HEK293 (cell line): ENCODE measurements around the gene CCDC87.
A peak's percentile ranks its signal among the peaks of the same experiment; 100 is the strongest.
"Not testable (repeated sequence)": the region's sequence is repeated elsewhere in the genome, so short reads cannot be mapped to it uniquely, and the experiment has no call there.

Experiments used
- CTCF ChIA-PET: fragments of 350-600 bp; formaldehyde crosslinking; extraction: SDS; loops from one replicate; lab custom pipeline; 2021; ENCODE audit warnings: antibody characterized with exemption; lab: Yijun Ruan, JAX
- POLR2A ChIA-PET: fragments of 300-600 bp; formaldehyde crosslinking; extraction: SDS; loops from one replicate; lab custom pipeline; 2020; ENCODE audit warnings: antibody characterized with exemption, inconsistent platforms; lab: Yijun Ruan, JAX
- H3K27ac ChIP-seq: fragments of 200-500 bp; sonication (Bioruptor generic); 2 replicates; pipeline ENCODE4 v1.5.1; 2014; ENCODE audit warnings: low read depth, low read length, control low read depth, inconsistent platforms; ENCODE audit errors: extremely low read depth
- H3K36me3 ChIP-seq, 2 experiments: fragments of 200-500 bp in 1 of 2; sonication (Bioruptor generic) in 1 of 2; 1 replicate in 1 of 2; 2 replicates in 1 of 2; pipeline ENCODE4 v1.5.1; 2014 to 2017; ENCODE audit warnings: inconsistent platforms in 2 of 2, low read length in 2 of 2; ENCODE audit not compliant: control insufficient read depth in 2 of 2, insufficient read depth in 1 of 2
- H3K4me1 ChIP-seq: fragments of 200-500 bp; sonication (Bioruptor generic); 2 replicates; pipeline ENCODE4 v1.5.1; 2014; ENCODE audit warnings: mild to moderate bottlenecking, low read length, inconsistent platforms; ENCODE audit not compliant: control insufficient read depth, insufficient read depth
- H3K4me3 ChIP-seq: 2 replicates; pipeline ENCODE4 v1.5.1; 2011; ENCODE audit warnings: low read depth, mild to moderate bottlenecking, control low read depth, low read length, moderate library complexity
- H3K9me3 ChIP-seq: fragments of 200-500 bp; sonication (Bioruptor generic); 2 replicates; pipeline ENCODE4 v1.5.1; 2014; ENCODE audit warnings: low read depth, low read length, inconsistent platforms; ENCODE audit not compliant: control insufficient read depth, insufficient read depth
- FEZF1 ChIP-seq: fragments of 450-650 bp; formaldehyde crosslinking; IDR thresholded peaks from 2 replicates; pipeline ENCODE4 v1.5.1; 2016; ENCODE audit warnings: missing biosample characterization, missing genetic modification characterization
- GLIS1 ChIP-seq: fragments of 450-650 bp; formaldehyde crosslinking; IDR thresholded peaks from 2 replicates; pipeline ENCODE4 v1.5.1; 2016; ENCODE audit warnings: missing biosample characterization, missing genetic modification characterization
- KLF16 ChIP-seq: fragments of 450-650 bp; formaldehyde crosslinking; IDR thresholded peaks from 2 replicates; pipeline ENCODE4 v1.5.1; 2017; ENCODE audit warnings: missing biosample characterization, missing genetic modification characterization
- KLF8 ChIP-seq: fragments of 450-650 bp; formaldehyde crosslinking; IDR thresholded peaks from 2 replicates; pipeline ENCODE4 v1.5.1; 2016; ENCODE audit warnings: missing biosample characterization, missing genetic modification characterization
- OSR2 ChIP-seq: fragments of 450-650 bp; formaldehyde crosslinking; IDR thresholded peaks from 2 replicates; pipeline ENCODE4 v1.5.1; 2016; ENCODE audit warnings: missing biosample characterization, missing genetic modification characterization
- PRDM1 ChIP-seq: fragments of 450-650 bp; formaldehyde crosslinking; IDR thresholded peaks from 2 replicates; pipeline ENCODE4; 2016; ENCODE audit warnings: missing biosample characterization, missing genetic modification characterization
- SCRT1 ChIP-seq: fragments of 450-650 bp; formaldehyde crosslinking; IDR thresholded peaks from 2 replicates; pipeline ENCODE4 v1.5.1; 2016; ENCODE audit warnings: missing biosample characterization, missing genetic modification characterization, borderline replicate concordance
- ZFHX2 ChIP-seq: fragments of 450-650 bp; formaldehyde crosslinking; conservative IDR thresholded peaks from 2 replicates; pipeline ENCODE4 v1.5.1; 2016; ENCODE audit warnings: missing biosample characterization, missing genetic modification characterization
- ZIC2 ChIP-seq: fragments of 450-650 bp; formaldehyde crosslinking; IDR thresholded peaks from 2 replicates; pipeline ENCODE4 v1.5.1; 2016; ENCODE audit warnings: missing biosample characterization, missing genetic modification characterization
- ZNF155 ChIP-seq: fragments of 450-650 bp; formaldehyde crosslinking; IDR thresholded peaks from 2 replicates; pipeline ENCODE4 v1.5.1; 2016; ENCODE audit warnings: missing biosample characterization, missing genetic modification characterization
- ZNF391 ChIP-seq: fragments of 450-650 bp; formaldehyde crosslinking; IDR thresholded peaks from 2 replicates; pipeline ENCODE4 v1.5.1; 2016; ENCODE audit warnings: low read depth, missing biosample characterization, missing genetic modification characterization, borderline replicate concordance
- ZNF416 ChIP-seq: fragments of 450-650 bp; formaldehyde crosslinking; IDR thresholded peaks from 2 replicates; pipeline ENCODE4 v1.5.1; 2016; ENCODE audit warnings: missing biosample characterization, missing genetic modification characterization
- ZNF530 ChIP-seq: fragments of 450-650 bp; formaldehyde crosslinking; IDR thresholded peaks from 2 replicates; pipeline ENCODE4 v1.5.1; 2016; ENCODE audit warnings: low read depth, missing biosample characterization, missing genetic modification characterization
- ZNF548 ChIP-seq: fragments of 450-650 bp; formaldehyde crosslinking; IDR thresholded peaks from 2 replicates; pipeline ENCODE4 v1.5.1; 2016; ENCODE audit warnings: missing biosample characterization, missing genetic modification characterization
- ZNF560 ChIP-seq: fragments of 450-650 bp; formaldehyde crosslinking; IDR thresholded peaks from 2 replicates; pipeline ENCODE4 v1.5.1; 2017; ENCODE audit warnings: missing biosample characterization, missing genetic modification characterization, borderline replicate concordance
- ZNF561 ChIP-seq: fragments of 450-650 bp; IDR thresholded peaks from 2 replicates; pipeline ENCODE4 v1.5.1; 2018; ENCODE audit warnings: missing biosample characterization, missing genetic modification characterization, borderline replicate concordance
- ZNF645 ChIP-seq: fragments of 450-650 bp; formaldehyde crosslinking; IDR thresholded peaks from 2 replicates; pipeline ENCODE4; 2016; ENCODE audit warnings: missing biosample characterization, missing genetic modification characterization
- ZNF692 ChIP-seq: fragments of 450-650 bp; formaldehyde crosslinking; IDR thresholded peaks from 2 replicates; pipeline ENCODE4 v1.5.1; 2016; ENCODE audit warnings: missing biosample characterization, missing genetic modification characterization
- ZNF704 ChIP-seq: fragments of 450-650 bp; formaldehyde crosslinking; IDR thresholded peaks from 2 replicates; pipeline ENCODE4 v1.5.1; 2016; ENCODE audit warnings: missing biosample characterization, missing genetic modification characterization
- ZNF791 ChIP-seq: fragments of 450-650 bp; formaldehyde crosslinking; IDR thresholded peaks from 2 replicates; pipeline ENCODE4 v1.5.1; 2016; ENCODE audit warnings: missing biosample characterization, missing genetic modification characterization
- ZNF837 ChIP-seq: fragments of 450-650 bp; formaldehyde crosslinking; IDR thresholded peaks from 2 replicates; pipeline ENCODE4 v1.5.1; 2016; ENCODE audit warnings: missing biosample characterization, missing genetic modification characterization

CCDC87 gene

GRCh38 chr11:66607126-66607834 is 14.4 kb upstream of the CCDC87 start:
- CTCF ChIA-PET, result interaction anchor here (0.6 to 1.1 kb wide), 3 partner anchors 29 to 1128 kb away, joined by 3 to 5 read pairs (median 4); partner anchors contain the start of gene PELI3

GRCh38 chr11:66606608-66607007 is 13.7 kb upstream of the CCDC87 start:
- H3K27ac ChIP-seq, H3K4me1 ChIP-seq, H3K9me3 ChIP-seq, H3K4me3 ChIP-seq: not testable (repeated sequence)
- CTCF ChIA-PET, result interaction anchor here (1.1 kb wide), 1 partner anchor 140 kb away, joined by 5 read pairs; the partner anchor contains the start of gene PELI3
- peaks cover 0 to 46% of the 10 kb centered on the region in 2 experiments; a peak in 1 of 3 replicates for H3K36me3 ChIP-seq
- POLR2A ChIA-PET, result interaction anchor here (1.3 to 2.9 kb wide), 2 partner anchors 10 to 11 kb away, joined by 4 to 22 read pairs; partner anchors contain the start of gene RBM14

More at GRCh38 chr11:66607126-66607834, 14.4 kb upstream of the CCDC87 start:
- Histone ChIP-seq H3K27ac (no peak overlapping the region), H3K4me1 (peaks cover 2% of the 10 kb centered on the region; the same call in 1 of the 2 replicates), H3K9me3 (no peaks in the 10 kb centered on the region), H3K36me3 (peaks cover 0 to 42% of the 10 kb centered on the region in 2 experiments; a peak in 1 of 3 replicates), H3K4me3 (no peak overlapping the region)
- POLR2A ChIA-PET, result interaction anchor here (0.6 to 2.9 kb wide), 4 partner anchors 9 to 332 kb away, joined by 3 to 22 read pairs (median 4); partner anchors contain the start of genes RBM14 and RBM4
- TF ChIP-seq ZIC2 (tag by site-specific recombination), result peak; percentile 48
- peak; percentile 54; the same call in 1 of the 2 replicates for TF ChIP-seq ZNF692
- peak; percentile 8; the same call in 1 of the 2 replicates for TF ChIP-seq GLIS1
- TF ChIP-seq ZNF548 (tag by site-specific recombination), result peak; percentile 57; the same call in 1 of the 2 replicates
- no peak for TF ChIP-seq ZNF704 (tag by site-specific recombination)
- TF ChIP-seq ZFHX2 (tag by site-specific recombination), result 0 out of 2 replicates have a peak, but pooled peaks have one; percentile 8
- no peak for TF ChIP-seq ZNF560 (tag by site-specific recombination)

- Histone ChIP-seq H3K9me3 (no peaks in the 10 kb centered on the region), H3K27ac (no peak overlapping the region), H3K4me1 (peaks cover 5% of the 10 kb centered on the region; the same call in 1 of the 2 replicates), H3K36me3 (peaks cover 4 to 71% of the 10 kb centered on the region in 2 experiments), H3K4me3 (no peak overlapping the region)
- CTCF ChIA-PET, result interaction anchor here (0.6 kb wide), 1 partner anchor 558 kb away, joined by 3 read pairs; no protein-coding TSS in a partner anchor
- POLR2A ChIA-PET, result no interaction called here
- TF ChIP-seq KLF16 (tag by site-specific recombination) (no peak), PRDM1 (tag by site-specific recombination) (no peak), ZNF155 (no peak), ZNF530 (tag by site-specific recombination) (no peak), KLF8 (tag by site-specific recombination) (no peak), OSR2 (tag by site-specific recombination) (no peak), ZNF791 (tag by site-specific recombination) (no peak), ZNF391 (tag by site-specific recombination) (no peak), SCRT1 (no peak), ZNF416 (no peak), ZNF837 (tag by site-specific recombination) (no peak), ZNF645 (tag by site-specific recombination) (no peak), FEZF1 (tag by site-specific recombination) (no peak), ZNF561 (tag by site-specific recombination) (no peak)
These were observed 11.3 kb upstream of the CCDC87 start for GRCh38 chr11:66604155-66604554.
